Uterus (tissue), 2 donors: Measurements from ENCODE around the gene TMOD2.

Source experiments
- POLR2A ChIP-seq, 2 donors: fragments of 450-650 bp; IDR thresholded peaks; one replicate each; pipeline ENCODE4 v1.6.1; 2016; ENCODE audit warnings: antibody characterized with exemption in 2 of 2, mild to moderate bottlenecking in 1 of 2, moderate library complexity in 1 of 2
- TF ChIP-seq, protein P1 (sequence below), 4 experiments: fragments of 200-600 bp in 2 of 4; fragments of 450-650 bp in 2 of 4; sonication (generic) in 2 of 4; IDR thresholded peaks; one replicate each; pipeline ENCODE4 v1.5.1; 2016 to 2019; ENCODE audit warnings: antibody characterized with exemption in 4 of 4, mild to moderate bottlenecking in 2 of 4, moderate library complexity in 1 of 4

DNA sequence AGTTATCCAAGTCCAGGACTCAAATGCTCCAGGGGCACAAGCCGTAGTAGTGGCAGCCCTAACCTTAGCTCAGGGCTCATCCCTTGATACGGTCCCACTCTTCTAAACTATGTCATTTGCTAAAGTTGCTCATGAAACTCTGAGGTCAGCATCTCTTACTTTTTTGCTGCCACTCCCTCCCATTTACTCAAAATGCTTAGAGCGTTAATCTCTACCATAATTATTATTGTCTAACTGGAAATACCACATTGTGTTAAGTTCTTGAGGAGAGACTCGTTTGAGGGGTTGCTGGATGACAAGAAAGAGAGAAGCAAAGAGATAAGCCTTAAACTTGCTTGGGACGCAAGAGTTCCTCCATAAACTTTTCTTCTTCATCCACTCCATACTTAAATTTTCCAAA, 51.2 kb downstream of the TMOD2 start:
- TF ChIP-seq, protein P1, sequence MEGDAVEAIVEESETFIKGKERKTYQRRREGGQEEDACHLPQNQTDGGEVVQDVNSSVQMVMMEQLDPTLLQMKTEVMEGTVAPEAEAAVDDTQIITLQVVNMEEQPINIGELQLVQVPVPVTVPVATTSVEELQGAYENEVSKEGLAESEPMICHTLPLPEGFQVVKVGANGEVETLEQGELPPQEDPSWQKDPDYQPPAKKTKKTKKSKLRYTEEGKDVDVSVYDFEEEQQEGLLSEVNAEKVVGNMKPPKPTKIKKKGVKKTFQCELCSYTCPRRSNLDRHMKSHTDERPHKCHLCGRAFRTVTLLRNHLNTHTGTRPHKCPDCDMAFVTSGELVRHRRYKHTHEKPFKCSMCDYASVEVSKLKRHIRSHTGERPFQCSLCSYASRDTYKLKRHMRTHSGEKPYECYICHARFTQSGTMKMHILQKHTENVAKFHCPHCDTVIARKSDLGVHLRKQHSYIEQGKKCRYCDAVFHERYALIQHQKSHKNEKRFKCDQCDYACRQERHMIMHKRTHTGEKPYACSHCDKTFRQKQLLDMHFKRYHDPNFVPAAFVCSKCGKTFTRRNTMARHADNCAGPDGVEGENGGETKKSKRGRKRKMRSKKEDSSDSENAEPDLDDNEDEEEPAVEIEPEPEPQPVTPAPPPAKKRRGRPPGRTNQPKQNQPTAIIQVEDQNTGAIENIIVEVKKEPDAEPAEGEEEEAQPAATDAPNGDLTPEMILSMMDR (IDR thresholded peaks at IDR 0.05), result no peak
- no peak for TF ChIP-seq POLR2A (IDR thresholded peaks at IDR 0.05)
